Cardiac fibroblast (primary cell): ENCODE data around the gene SDHB.

ENCODE experiments used
- DNase-seq, 2 donors: peaks; one replicate each; pipeline versions ENCODE4 v3.0.0 to v3.0.0-alpha.2; 2010; ENCODE audit warnings: low read depth in 2 of 2
- H3K4me3 ChIP-seq, 2 donors: replicated peaks in 1 of 2; 1 replicate in 1 of 2; 2 replicates in 1 of 2; pipeline ENCODE4 v1.5.1; 2011; ENCODE audit warnings: low read depth in 2 of 2, low read length in 2 of 2, mild to moderate bottlenecking in 2 of 2, moderate library complexity in 1 of 2
- CTCF ChIP-seq: IDR thresholded peaks from one replicate; pipeline ENCODE4 v1.5.1; 2011; ENCODE audit warnings: low read depth, mild to moderate bottlenecking, low read length, inconsistent platforms

The SDHB gene

DNA sequence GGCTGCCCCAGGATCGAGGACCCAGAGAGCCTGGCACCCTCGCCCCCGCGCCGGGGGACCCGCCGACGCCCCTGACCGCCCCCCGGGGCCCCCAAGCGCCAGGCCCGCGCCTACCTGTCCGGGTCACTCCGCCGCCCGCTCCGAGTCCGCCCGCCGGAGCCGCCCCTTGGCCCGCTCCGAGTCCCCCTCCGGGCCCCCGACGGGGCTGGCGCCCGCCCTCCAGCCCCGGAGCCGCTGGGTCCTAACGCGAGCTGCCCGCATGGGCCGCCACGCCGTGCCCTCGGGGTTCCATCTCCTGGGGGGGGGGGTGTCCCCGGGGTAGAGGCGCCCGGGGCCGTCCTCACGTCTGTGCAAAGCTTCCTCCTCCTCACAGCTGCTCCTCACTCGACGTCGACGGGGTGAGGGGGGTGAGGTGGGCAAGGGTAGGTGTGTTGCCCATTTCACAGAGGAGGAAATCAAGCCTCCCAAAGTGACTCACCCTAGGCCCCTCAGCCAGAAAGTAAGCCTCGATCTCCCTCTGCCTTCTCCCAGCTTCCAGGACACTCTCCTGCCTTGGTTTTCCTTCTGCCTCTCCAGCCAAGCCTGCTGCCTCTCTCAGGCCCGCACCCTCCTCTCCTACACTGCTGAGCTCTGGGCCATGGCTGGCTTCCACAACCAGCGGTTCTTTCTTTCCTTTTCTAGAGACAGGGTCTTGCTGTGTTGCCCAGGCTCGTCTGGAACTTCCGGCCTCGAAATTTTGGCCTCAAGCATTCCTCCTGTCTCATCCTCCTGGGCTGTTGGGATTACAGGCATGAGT, 73.2 kb downstream of the SDHB start, which contains the start of gene MFAP2:
TSS of gene MFAP2 (minus strand) at position 148 of the 796 bp plus-strand sequence. CDS start 2,347 bp downstream, outside the sequence.
- peak; percentile 52 to 64 for DNase-seq

DNA sequence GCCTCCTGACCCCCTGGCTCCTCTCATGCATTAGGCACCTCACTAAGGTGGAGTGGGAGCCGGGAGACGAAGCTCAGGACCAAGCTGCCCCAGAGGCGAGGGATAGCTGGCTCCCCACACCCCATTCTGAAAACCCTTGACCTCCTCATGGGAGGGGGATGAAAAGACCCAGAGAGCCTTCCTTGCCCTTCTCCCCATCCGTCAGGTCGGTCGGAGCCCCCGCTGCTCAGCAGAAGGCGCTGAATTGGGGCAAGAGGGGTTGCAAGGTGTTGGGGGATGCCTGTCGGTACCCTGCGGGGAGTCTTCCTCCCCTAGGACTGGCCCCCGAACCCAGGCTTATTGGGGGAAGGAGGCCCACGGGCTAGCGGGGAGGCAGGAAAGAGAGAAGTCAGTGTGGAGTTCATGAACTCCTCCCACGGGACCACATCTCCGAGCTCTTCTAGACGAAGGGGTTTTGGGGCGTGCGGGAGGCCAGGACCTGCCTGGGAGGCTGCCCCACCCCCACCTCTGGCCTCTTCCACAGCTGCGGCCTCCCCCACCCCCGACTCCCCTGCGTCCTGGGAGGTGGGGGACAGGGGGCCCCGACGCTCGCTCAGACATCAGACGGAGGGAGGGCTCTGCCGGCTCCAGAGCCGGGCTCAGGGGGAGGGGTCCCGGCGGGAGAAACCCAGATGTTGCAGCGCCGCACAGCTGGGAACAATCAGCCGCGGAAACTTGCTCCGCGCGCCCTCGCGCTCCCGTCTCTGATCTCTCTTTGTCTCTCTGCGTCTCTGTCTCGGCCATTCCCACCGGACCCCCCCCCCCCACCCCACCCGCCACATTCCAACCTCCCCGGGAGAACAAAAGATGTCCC, 74.1 kb downstream of the SDHB start:
- peak; percentile 57 to 69 for DNase-seq
- peak overlapping the region; percentile 78 to 82 for H3K4me3 ChIP-seq
- TF ChIP-seq CTCF: no peak

More for the DNA sequence above, 73.2 kb downstream of the SDHB start, which contains the start of gene MFAP2:
- H3K4me3 ChIP-seq: peak within 1 kb of the TSS; percentile 78 to 82
- no peak for TF ChIP-seq CTCF

- no peak for TF ChIP-seq CTCF
- H3K4me3 ChIP-seq: peak overlapping the region; percentile 78 to 82
- DNase-seq: peak; percentile 84 to 95
Measured at GRCh38 chr1:16978567-16979474, 75.0 kb downstream of the SDHB start.

- TF ChIP-seq CTCF: no peak
- no peak for DNase-seq
- H3K4me3 ChIP-seq: peak overlapping the region in 1 of 2 donors; percentile 82
Measured at GRCh38 chr1:16978139-16978538, 75.7 kb downstream of the SDHB start.

- DNase-seq: no peak
- no peak for TF ChIP-seq CTCF
- H3K4me3 ChIP-seq: no peak overlapping the region
Measured at GRCh38 chr1:16977377-16977776, 76.5 kb downstream of the SDHB start.

- no peak for TF ChIP-seq CTCF
Measured at GRCh38 chr1:16976966-16977365, 76.9 kb downstream of the SDHB start.

More at GRCh38 chr1:16976966-16977365, 76.9 kb downstream of the SDHB start:
- no peak overlapping the region for H3K4me3 ChIP-seq
- DNase-seq: no peak
